Measurements from ENCODE around the gene RTKN.

DNA sequence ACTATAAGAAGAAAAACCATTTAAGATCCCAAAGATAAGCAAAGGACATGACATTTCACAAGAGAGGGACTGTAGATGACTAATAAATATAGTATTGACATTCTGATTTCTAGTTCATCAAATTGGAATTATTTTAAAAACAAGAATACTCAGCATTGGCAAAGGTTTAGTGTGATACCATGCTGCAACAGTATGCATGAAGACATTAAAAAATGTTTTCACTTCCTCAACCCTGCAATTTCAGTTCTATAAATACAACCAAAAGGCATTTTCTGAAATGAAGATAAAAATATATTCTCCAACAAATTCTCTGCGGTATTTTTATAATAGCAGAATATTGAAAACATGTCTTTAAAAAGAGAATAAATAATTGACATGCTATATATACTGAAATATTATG lies 22.4 kb downstream of the RTKN start:
- TF ChIP-seq, protein P1, sequence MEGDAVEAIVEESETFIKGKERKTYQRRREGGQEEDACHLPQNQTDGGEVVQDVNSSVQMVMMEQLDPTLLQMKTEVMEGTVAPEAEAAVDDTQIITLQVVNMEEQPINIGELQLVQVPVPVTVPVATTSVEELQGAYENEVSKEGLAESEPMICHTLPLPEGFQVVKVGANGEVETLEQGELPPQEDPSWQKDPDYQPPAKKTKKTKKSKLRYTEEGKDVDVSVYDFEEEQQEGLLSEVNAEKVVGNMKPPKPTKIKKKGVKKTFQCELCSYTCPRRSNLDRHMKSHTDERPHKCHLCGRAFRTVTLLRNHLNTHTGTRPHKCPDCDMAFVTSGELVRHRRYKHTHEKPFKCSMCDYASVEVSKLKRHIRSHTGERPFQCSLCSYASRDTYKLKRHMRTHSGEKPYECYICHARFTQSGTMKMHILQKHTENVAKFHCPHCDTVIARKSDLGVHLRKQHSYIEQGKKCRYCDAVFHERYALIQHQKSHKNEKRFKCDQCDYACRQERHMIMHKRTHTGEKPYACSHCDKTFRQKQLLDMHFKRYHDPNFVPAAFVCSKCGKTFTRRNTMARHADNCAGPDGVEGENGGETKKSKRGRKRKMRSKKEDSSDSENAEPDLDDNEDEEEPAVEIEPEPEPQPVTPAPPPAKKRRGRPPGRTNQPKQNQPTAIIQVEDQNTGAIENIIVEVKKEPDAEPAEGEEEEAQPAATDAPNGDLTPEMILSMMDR (IDR thresholded peaks at IDR 0.05) = no peak
- TF ChIP-seq POLR2A (IDR thresholded peaks at IDR 0.05) = no peak

Data from vagina (tissue), 2 donors.